HUDEP-2 (cell line): Measurements from ENCODE around the gene GRIK4.

Experiments used
- DNase-seq, 76 experiments: peaks; one replicate each; lab custom pipeline; 2025; ENCODE audit not compliant: unreplicated experiment in 76 of 76; lab: John Stamatoyannopoulos, UW

Gene GRIK4

GRCh38 chr11:120823159-120823558 lies 311.6 kb downstream of the GRIK4 start:
- no peak for DNase-seq

- DNase-seq = no peak
These were observed 312.7 kb downstream of the GRIK4 start for GRCh38 chr11:120824242-120824641.

GRCh38 chr11:120827198-120827597 lies 315.6 kb downstream of the GRIK4 start:
- no peak for DNase-seq

GRCh38 chr11:120827820-120828219 lies 316.3 kb downstream of the GRIK4 start:
- DNase-seq = no peak

- DNase-seq = no peak
These were observed 317.3 kb downstream of the GRIK4 start for GRCh38 chr11:120828847-120829246.

- DNase-seq = no peak
These were observed 318.6 kb downstream of the GRIK4 start for GRCh38 chr11:120830085-120830620.

- DNase-seq = no peak
These were observed 321.1 kb downstream of the GRIK4 start for GRCh38 chr11:120832481-120833238.

GRCh38 chr11:120834686-120835210 lies 323.2 kb downstream of the GRIK4 start:
- DNase-seq = no peak

GRCh38 chr11:120835601-120836228 lies 324.2 kb downstream of the GRIK4 start:
- no peak for DNase-seq

GRCh38 chr11:120837696-120838095 lies 326.1 kb downstream of the GRIK4 start:
- no peak for DNase-seq

- no peak for DNase-seq
These were observed 327.7 kb downstream of the GRIK4 start for GRCh38 chr11:120839201-120839600.

- DNase-seq = no peak
These were observed 328.4 kb downstream of the GRIK4 start for GRCh38 chr11:120839846-120840402.

- no peak for DNase-seq
These were observed 329.1 kb downstream of the GRIK4 start for GRCh38 chr11:120840661-120841060.

- DNase-seq = no peak
These were observed 329.5 kb downstream of the GRIK4 start for GRCh38 chr11:120841074-120841473.

GRCh38 chr11:120842195-120842594 lies 330.6 kb downstream of the GRIK4 start:
- DNase-seq = no peak

- DNase-seq = no peak
These were observed 341.9 kb downstream of the GRIK4 start for GRCh38 chr11:120853435-120853834.

GRCh38 chr11:120854988-120855387 lies 343.4 kb downstream of the GRIK4 start:
- DNase-seq = no peak

GRCh38 chr11:120857508-120857907 lies 346.0 kb downstream of the GRIK4 start:
- DNase-seq = no peak

- no peak for DNase-seq
These were observed 347.2 kb downstream of the GRIK4 start for GRCh38 chr11:120858740-120859139.

GRCh38 chr11:120859552-120860295 lies 348.2 kb downstream of the GRIK4 start:
- no peak for DNase-seq

GRCh38 chr11:120863359-120863758 lies 351.8 kb downstream of the GRIK4 start:
- DNase-seq = no peak
